Epithelial cell of esophagus (primary cell): Measurements from ENCODE around the gene CDC20.

Source experiments
- DNase-seq: peaks from one replicate; pipeline ENCODE4 v3.0.0; 2010; ENCODE audit warnings: low read depth
- H3K4me3 ChIP-seq: 2 replicates; pipeline ENCODE4 v1.5.1; 2011; ENCODE audit warnings: mild to moderate bottlenecking, low read length, control low read depth
- CTCF ChIP-seq: IDR thresholded peaks from 2 replicates; pipeline ENCODE4 v1.5.1; 2011; ENCODE audit warnings: low read depth, mild to moderate bottlenecking, low read length, control low read depth, inconsistent platforms; ENCODE audit not compliant: insufficient read depth; ENCODE audit errors: missing control alignments

Gene CDC20

GRCh38 chr1:43350976-43351375 is 7.8 kb upstream of the CDC20 start:
- no peak for TF ChIP-seq CTCF
- H3K4me3 ChIP-seq: no peak overlapping the region
- no peak for DNase-seq

GRCh38 chr1:43351421-43352350 is 7.1 kb upstream of the CDC20 start:
- no peak for TF ChIP-seq CTCF
- no peak overlapping the region for H3K4me3 ChIP-seq

GRCh38 chr1:43352351-43352705 is 6.5 kb upstream of the CDC20 start:
- H3K4me3 ChIP-seq: no peak overlapping the region
- no peak for DNase-seq
- no peak for TF ChIP-seq CTCF

More at GRCh38 chr1:43351421-43352350, 7.1 kb upstream of the CDC20 start:
- DNase-seq: no peak

GRCh38 chr1:43352881-43353280 is 5.9 kb upstream of the CDC20 start:
- TF ChIP-seq CTCF: no peak
- no peak overlapping the region for H3K4me3 ChIP-seq
- no peak for DNase-seq

GRCh38 chr1:43354471-43354870 is 4.3 kb upstream of the CDC20 start:
- no peak for TF ChIP-seq CTCF
- no peak for DNase-seq

GRCh38 chr1:43354936-43355335 is 3.8 kb upstream of the CDC20 start:
- no peak overlapping the region for H3K4me3 ChIP-seq
- no peak for TF ChIP-seq CTCF
- no peak for DNase-seq

More at GRCh38 chr1:43354471-43354870, 4.3 kb upstream of the CDC20 start:
- H3K4me3 ChIP-seq: no peak overlapping the region

GRCh38 chr1:43357251-43357650 is 1.5 kb upstream of the CDC20 start:
- DNase-seq: no peak
- no peak for TF ChIP-seq CTCF
- no peak overlapping the region for H3K4me3 ChIP-seq
